ENCODE results near the gene IGF2BP2.

GRCh38 chr3:185733980-185734724, 90.7 kb downstream of the IGF2BP2 start:
- TF ChIP-seq SIN3B (IDR thresholded peaks at IDR 0.05; ENCODE audit: low read length) (no peak), RNF2 (conservative IDR thresholded peaks at IDR 0.05; ENCODE audit: low read depth) (no peak)
